CD1c-positive myeloid dendritic cell (primary cell): Measurements from ENCODE around the gene SPANXB1.
"Not testable (repeated sequence)": the region's sequence is repeated elsewhere in the genome, so short reads cannot be mapped to it uniquely, and the experiment has no call there.

Experiments
- DNase-seq: peaks from one replicate; pipeline ENCODE4 v3.0.0-alpha.2; 2016; ENCODE audit errors: extremely low spot score

Gene SPANXB1

GRCh38 chrX:141002568-141002967 is at the start of gene SPANXB1:
TSS of gene SPANXB1 (plus strand) at chrX:141002594. CDS start at chrX:141002694, 100 bp downstream.
- not testable (repeated sequence) for DNase-seq

- DNase-seq: no peak
These were observed 35.4 kb upstream of the SPANXB1 start for GRCh38 chrX:140967036-140967435.

GRCh38 chrX:140971099-140971795 is 31.1 kb upstream of the SPANXB1 start:
- DNase-seq: no peak

GRCh38 chrX:140975472-140975871 is 26.9 kb upstream of the SPANXB1 start:
- no peak for DNase-seq

GRCh38 chrX:140980271-140980670 is 22.1 kb upstream of the SPANXB1 start:
- no peak for DNase-seq

GRCh38 chrX:140983730-140984129 is 18.7 kb upstream of the SPANXB1 start:
- no peak for DNase-seq

- not testable (repeated sequence) for DNase-seq
These were observed 2.8 kb downstream of the SPANXB1 start for GRCh38 chrX:141005243-141005642.

GRCh38 chrX:141044246-141044645 is 41.9 kb downstream of the SPANXB1 start:
- DNase-seq: not testable (repeated sequence)

- DNase-seq: not testable (repeated sequence)
These were observed 47.5 kb downstream of the SPANXB1 start for GRCh38 chrX:141049878-141050277.

GRCh38 chrX:141052098-141052497 is 49.7 kb downstream of the SPANXB1 start:
- DNase-seq: not testable (repeated sequence)
